CD4-positive, alpha-beta T cell (primary cell): Measurements from ENCODE around the gene C22orf39. TPM values are rescaled to one million over a fixed set of nuclear protein-coding genes. Genes with fewer than 3 reads are reported as not detected.
A peak's percentile ranks its signal among the peaks of the same experiment; 100 is the strongest.
"Not testable (repeated sequence)": the region's sequence is repeated elsewhere in the genome, so short reads cannot be mapped to it uniquely, and the experiment has no call there.

Source experiments
- ATAC-seq: fragments of 200-7000 bp; cut with Tn5 transposase; one replicate; pipeline ENCODE4 v1.10.0; 2022; ENCODE audit warnings: mild to moderate bottlenecking; ENCODE audit not compliant: poor library complexity
- CTCF ChIA-PET: fragments of 350-600 bp; sonication (Branson Sonifier 250); formaldehyde crosslinking; loops from one replicate; lab custom pipeline; 2021; ENCODE audit warnings: antibody characterized with exemption, inconsistent platforms; lab: Charles Lee
- POLR2A ChIA-PET: fragments of 350-600 bp; sonication (Branson Sonifier 250); formaldehyde crosslinking; loops from one replicate; lab custom pipeline; 2021; ENCODE audit warnings: antibody characterized with exemption, inconsistent platforms; lab: Charles Lee
- DNase-seq, 14 experiments: peaks; one replicate each; pipeline ENCODE4 v3.0.0-alpha.2; 2013 to 2020; ENCODE audit warnings: mixed read lengths in 2 of 14
- H3K27ac ChIP-seq, 2 donors: one replicate each; pipeline versions ENCODE4 v1.5.1 to v1.7.0; 2013; ENCODE audit warnings: low read length in 2 of 2, low read depth in 1 of 2, mild to moderate bottlenecking in 1 of 2
- H3K27me3 ChIP-seq, 2 experiments: 1 replicate in 1 of 2; 2 replicates in 1 of 2; pipeline versions ENCODE4 v1.6.1 to v1.7.0; 2013; ENCODE audit warnings: low read length in 2 of 2, control low read depth in 1 of 2, mild to moderate bottlenecking in 1 of 2, moderate library complexity in 1 of 2; ENCODE audit not compliant: insufficient read depth in 2 of 2, control insufficient read depth in 1 of 2
- H3K36me3 ChIP-seq: one replicate; pipeline ENCODE4 v1.6.1; 2013; ENCODE audit warnings: low read length, control low read depth; ENCODE audit not compliant: insufficient read depth
- H3K4me1 ChIP-seq: one replicate; pipeline ENCODE4 v1.6.1; 2013; ENCODE audit warnings: low read length, control low read depth; ENCODE audit not compliant: insufficient read depth
- H3K4me3 ChIP-seq: one replicate; pipeline ENCODE4 v1.5.1; 2013; ENCODE audit warnings: mild to moderate bottlenecking, low read length, moderate library complexity
- H3K9me3 ChIP-seq, 2 experiments: 1 replicate in 1 of 2; 2 replicates in 1 of 2; pipeline versions ENCODE4 v1.6.1 to v1.7.0; 2013; ENCODE audit warnings: low read length in 2 of 2, mild to moderate bottlenecking in 2 of 2, control low read depth in 1 of 2, moderate library complexity in 1 of 2; ENCODE audit not compliant: control insufficient read depth in 1 of 2, insufficient read depth in 1 of 2
- H3K27ac Mint-ChIP-seq: one replicate; pipeline ENCODE4 v1.8.0; 2020; ENCODE audit warnings: mixed read lengths
- H3K27me3 Mint-ChIP-seq: one replicate; pipeline ENCODE4 v1.8.0; 2021; ENCODE audit warnings: mixed read lengths
- H3K36me3 Mint-ChIP-seq: one replicate; pipeline ENCODE4 v1.8.0; 2021; ENCODE audit warnings: low read depth, mixed read lengths
- H3K4me1 Mint-ChIP-seq: one replicate; pipeline ENCODE4 v1.8.0; 2021; ENCODE audit warnings: low read depth, mixed read lengths
- H3K4me3 Mint-ChIP-seq: one replicate; pipeline ENCODE4 v1.8.0; 2020; ENCODE audit warnings: mild to moderate bottlenecking, mixed read lengths
- H3K9me3 Mint-ChIP-seq: one replicate; pipeline ENCODE4 v1.8.0; 2020; ENCODE audit warnings: mixed read lengths
- intact Hi-C, 2 experiments: fragments of 100-400 bp; cut with DNase I in 1 of 2; cut with micrococcal nuclease in 1 of 2; formaldehyde crosslinking; loops; one replicate each; pipeline versions ENCODE4 v1.15.1 to v1.9.0; 2023 to 2025; cut with DNase I, micrococcal nuclease
- total RNA-seq, 174 experiments: library from RNA in 2 of 174; stranded (reverse) in 2 of 174; gene quantifications; one replicate each; pipeline ENCODE4 v1.2.3 and lab custom pipeline; 2021 to 2026
- TF ChIP-seq, protein P1 (sequence below): fragments of 200-600 bp; IDR thresholded peaks from one replicate; pipeline ENCODE4 v1.8.0; 2022; ENCODE audit warnings: antibody characterized with exemption, mild to moderate bottlenecking

C22orf39 gene
- total RNA-seq, 2 experiments from 2014 or later: 30.2 to 32.6 TPM

DNA sequence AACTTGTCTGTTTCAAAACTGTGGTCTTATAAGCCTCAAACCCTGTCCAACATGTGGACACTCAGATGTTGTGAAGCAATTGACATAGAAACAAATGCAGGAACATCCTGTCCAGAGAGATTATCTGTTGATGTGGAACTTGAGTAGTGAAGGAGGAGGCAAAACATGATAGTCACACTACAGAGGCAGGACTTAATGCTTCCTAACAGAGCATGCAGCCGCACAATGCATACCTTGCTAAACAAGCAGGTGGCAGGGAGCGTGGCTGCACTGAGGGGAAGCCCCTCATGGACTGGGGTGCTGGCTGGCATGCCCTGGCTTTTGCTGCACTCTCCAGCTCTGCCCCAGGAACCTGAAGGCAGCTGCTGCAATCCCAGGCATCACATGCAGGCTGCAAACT is 5.3 kb downstream of the C22orf39 start:
- Histone ChIP-seq H3K4me3 (no peak overlapping the region), H3K27ac (no peak overlapping the region), H3K36me3 (peaks cover 25% of the 10 kb centered on the region), H3K4me1 (peaks cover 21% of the 10 kb centered on the region), H3K9me3 (no peaks in the 10 kb centered on the region), H3K27me3 (no peaks in the 10 kb centered on the region)
- Mint-ChIP-seq H3K27me3 (no peaks in the 10 kb centered on the region), H3K4me3 (no peak overlapping the region), H3K36me3 (peaks cover 69% of the 10 kb centered on the region), H3K4me1 (peaks cover 44% of the 10 kb centered on the region), H3K27ac (no peak overlapping the region), H3K9me3 (no peaks in the 10 kb centered on the region)
- DNase-seq: no peak
- ChIA-PET POLR2A (interaction anchor here (8.2 kb wide), 1 partner anchor 9 kb away, joined by 94 read pairs; the partner anchor contains the start of genes HIRA and MRPL40), CTCF (no interaction called here)
- intact Hi-C loops: loop anchor here (10.0 kb wide), 2 partner anchors 297 to 337 kb away; partner anchors contain the start of gene ESS2 (in 1 of the 2)
- no peak for ATAC-seq
- TF ChIP-seq, protein P1, sequence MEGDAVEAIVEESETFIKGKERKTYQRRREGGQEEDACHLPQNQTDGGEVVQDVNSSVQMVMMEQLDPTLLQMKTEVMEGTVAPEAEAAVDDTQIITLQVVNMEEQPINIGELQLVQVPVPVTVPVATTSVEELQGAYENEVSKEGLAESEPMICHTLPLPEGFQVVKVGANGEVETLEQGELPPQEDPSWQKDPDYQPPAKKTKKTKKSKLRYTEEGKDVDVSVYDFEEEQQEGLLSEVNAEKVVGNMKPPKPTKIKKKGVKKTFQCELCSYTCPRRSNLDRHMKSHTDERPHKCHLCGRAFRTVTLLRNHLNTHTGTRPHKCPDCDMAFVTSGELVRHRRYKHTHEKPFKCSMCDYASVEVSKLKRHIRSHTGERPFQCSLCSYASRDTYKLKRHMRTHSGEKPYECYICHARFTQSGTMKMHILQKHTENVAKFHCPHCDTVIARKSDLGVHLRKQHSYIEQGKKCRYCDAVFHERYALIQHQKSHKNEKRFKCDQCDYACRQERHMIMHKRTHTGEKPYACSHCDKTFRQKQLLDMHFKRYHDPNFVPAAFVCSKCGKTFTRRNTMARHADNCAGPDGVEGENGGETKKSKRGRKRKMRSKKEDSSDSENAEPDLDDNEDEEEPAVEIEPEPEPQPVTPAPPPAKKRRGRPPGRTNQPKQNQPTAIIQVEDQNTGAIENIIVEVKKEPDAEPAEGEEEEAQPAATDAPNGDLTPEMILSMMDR: no peak

DNA sequence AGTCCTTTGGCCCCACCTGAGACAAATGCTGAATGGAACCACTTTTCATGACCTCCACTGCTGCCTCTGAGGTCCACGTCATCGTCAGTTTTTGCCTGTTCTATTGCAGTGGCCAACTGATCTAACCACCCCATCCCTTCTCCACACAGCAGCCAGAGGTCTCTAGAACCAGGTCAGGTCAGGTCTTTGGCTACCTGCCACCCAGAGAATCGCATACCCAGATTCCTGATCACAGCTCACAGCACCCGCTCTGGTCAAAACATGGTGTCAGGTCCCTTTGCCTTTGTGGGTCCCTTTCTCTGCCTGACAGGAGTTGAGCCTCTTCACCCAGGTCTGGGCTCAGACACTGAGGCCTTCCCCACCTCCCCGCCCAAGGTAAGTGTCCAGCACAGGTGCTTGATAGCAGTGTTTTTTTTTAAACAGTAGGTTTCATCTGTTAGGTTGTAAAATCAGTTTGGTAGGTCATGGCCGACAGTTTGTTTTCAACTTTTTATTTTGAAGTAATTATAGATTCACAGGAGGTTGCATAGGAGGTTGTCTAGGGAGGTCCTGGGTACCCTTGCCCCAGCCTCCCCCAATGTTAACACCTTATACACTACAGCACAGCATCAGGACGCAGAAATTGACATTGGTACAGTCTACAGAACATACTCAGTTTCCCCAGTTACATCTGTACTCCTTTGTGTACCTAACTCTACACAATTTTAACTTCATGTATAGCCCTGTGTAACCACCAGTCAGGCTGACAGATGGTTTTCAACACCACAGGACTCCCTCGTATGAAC is 6.9 kb downstream of the C22orf39 start:
- Histone ChIP-seq H3K4me3 (no peak overlapping the region), H3K27me3 (no peaks in the 10 kb centered on the region), H3K36me3 (peaks cover 27% of the 10 kb centered on the region), H3K27ac (no peak overlapping the region), H3K4me1 (peaks cover 7% of the 10 kb centered on the region), H3K9me3 (no peaks in the 10 kb centered on the region)
- Mint-ChIP-seq H3K4me3 (no peak overlapping the region), H3K9me3 (no peaks in the 10 kb centered on the region), H3K27ac (peak overlapping the region; percentile 34), H3K36me3 (peaks cover 70% of the 10 kb centered on the region), H3K4me1 (peaks cover 34% of the 10 kb centered on the region), H3K27me3 (no peaks in the 10 kb centered on the region)
- TF ChIP-seq, protein P1: no peak
- intact Hi-C loops: loop anchor here (10.0 kb wide), 2 partner anchors 296 to 336 kb away; partner anchors contain the start of gene ESS2 (in 1 of the 2)
- POLR2A ChIA-PET: interaction anchor here (8.2 kb wide), 1 partner anchor 8 kb away, joined by 94 read pairs; the partner anchor contains the start of genes HIRA and MRPL40
- CTCF ChIA-PET: interaction anchor here (0.6 kb wide), 1 partner anchor 21 kb away, joined by 4 read pairs; no protein-coding TSS in a partner anchor
- DNase-seq (no peak), ATAC-seq (peak; percentile 6)

DNA sequence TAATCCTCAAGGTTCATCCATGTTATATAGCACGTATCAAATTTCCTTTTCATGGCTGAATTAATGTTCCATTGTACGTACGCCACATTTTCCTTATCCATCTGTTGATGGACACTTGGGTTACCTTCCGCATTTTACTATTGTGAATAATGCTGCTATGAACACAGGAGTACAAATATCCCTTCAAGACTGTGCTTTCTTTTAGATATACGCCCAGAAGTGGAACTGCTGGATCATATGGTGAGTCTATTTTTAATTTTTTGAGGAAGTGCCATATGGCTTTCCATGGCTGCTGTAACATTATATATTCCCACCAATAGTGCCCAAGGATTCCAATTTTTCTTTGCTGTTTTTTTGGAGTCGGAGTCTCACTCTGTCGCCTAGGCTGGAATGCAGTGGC is 9.2 kb downstream of the C22orf39 start:
- Mint-ChIP-seq H3K27me3 (no peaks in the 10 kb centered on the region), H3K4me1 (peaks cover 24% of the 10 kb centered on the region), H3K36me3 (peaks cover 60% of the 10 kb centered on the region), H3K9me3 (no peaks in the 10 kb centered on the region), H3K27ac (no peak overlapping the region), H3K4me3 (peak overlapping the region; percentile 8)
- ATAC-seq (no peak), DNase-seq (no peak)
- ChIA-PET CTCF (no interaction called here), POLR2A (interaction anchor here (2.1 kb wide), 1 partner anchor 9 kb away, joined by 4 read pairs; the partner anchor contains the start of gene C22orf39)
- intact Hi-C loops: no loop called here
- no peak overlapping the region for H3K4me3 ChIP-seq
- TF ChIP-seq, protein P1: no peak
- no peaks in the 10 kb centered on the region for H3K9me3 ChIP-seq
- H3K27ac ChIP-seq: no peak overlapping the region
- no peaks in the 10 kb centered on the region for H3K27me3 ChIP-seq
- peaks cover 22% of the 10 kb centered on the region for H3K36me3 ChIP-seq
- no peaks in the 10 kb centered on the region for H3K4me1 ChIP-seq

DNA sequence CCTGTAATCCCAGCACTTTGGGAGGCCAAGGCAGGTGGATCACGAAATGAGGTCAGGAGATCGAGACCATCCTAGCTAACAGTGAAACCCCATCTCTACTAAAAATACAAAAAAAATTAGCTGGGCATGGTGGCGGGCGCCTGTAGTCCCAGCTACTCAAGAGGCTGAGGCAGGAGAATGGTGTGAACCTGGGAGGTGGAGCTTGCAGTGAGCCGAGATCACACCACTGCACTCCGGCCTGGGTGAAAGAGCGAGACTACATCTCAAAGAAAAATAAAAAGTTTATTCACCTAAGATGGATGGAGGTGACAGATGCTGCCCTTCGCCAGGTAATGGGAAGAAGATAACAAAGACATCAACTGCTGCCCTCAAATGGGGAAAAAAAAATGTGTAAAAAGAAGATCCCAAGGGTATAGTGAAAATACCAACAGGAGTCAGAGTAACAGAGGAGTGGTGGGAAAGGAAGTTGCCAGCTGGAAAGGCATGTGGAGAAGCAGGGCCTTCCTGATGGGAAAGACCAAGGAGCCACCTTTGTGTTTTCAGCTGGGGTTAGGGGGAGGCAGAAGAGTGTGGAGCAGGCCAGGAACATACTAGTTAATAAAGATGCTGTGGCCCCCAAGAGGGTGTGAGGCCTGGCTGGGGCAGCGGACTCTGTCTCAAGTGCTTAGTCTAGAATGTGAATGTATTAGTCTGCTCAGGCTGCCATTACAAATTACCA is 10.9 kb downstream of the C22orf39 start:
- DNase-seq: not testable (repeated sequence)

More for the DNA sequence above, 10.9 kb downstream of the C22orf39 start:
- intact Hi-C loops, H3K4me1 ChIP-seq, H3K27me3 ChIP-seq, H3K27ac ChIP-seq, H3K4me3 ChIP-seq, ATAC-seq, CTCF ChIA-PET, H3K9me3 ChIP-seq, H3K27me3 Mint-ChIP-seq, H3K9me3 Mint-ChIP-seq: not testable (repeated sequence)
- H3K36me3 ChIP-seq: peaks cover 14% of the 10 kb centered on the region
- Mint-ChIP-seq H3K4me1 (peaks cover 26% of the 10 kb centered on the region), H3K27ac (peak overlapping the region; percentile 31), H3K36me3 (peaks cover 56% of the 10 kb centered on the region), H3K4me3 (peak overlapping the region; percentile 20)
- POLR2A ChIA-PET: interaction anchor here (2.1 kb wide), 1 partner anchor 11 kb away, joined by 4 read pairs; the partner anchor contains the start of gene C22orf39
